Measurements from ENCODE around the gene COX8C. TPM values are rescaled to one million over a fixed set of nuclear protein-coding genes. Genes with fewer than 3 reads are reported as not detected.
A peak's percentile ranks its signal among the peaks of the same experiment; 100 is the strongest.

The COX8C gene
- total RNA-seq, 6 donors from 2014 or later: not detected

- Histone ChIP-seq H3K27ac (no peak overlapping the region), H3K27me3 (no peaks in the 10 kb centered on the region), H3K4me1 (peaks cover 21 to 46% (median 27%) of the 10 kb centered on the region in 4 donors), H3K4me3 (no peak overlapping the region), H3K9me3 (no peaks in the 10 kb centered on the region), H3K36me3 (no peaks in the 10 kb centered on the region)
- TF ChIP-seq EP300 (IDR thresholded peaks at IDR 0.05) (no peak), POLR2A (IDR thresholded peaks at IDR 0.05) (no peak), POLR2AphosphoS5 (IDR thresholded peaks at IDR 0.05) (no peak)
- TF ChIP-seq, protein P1, sequence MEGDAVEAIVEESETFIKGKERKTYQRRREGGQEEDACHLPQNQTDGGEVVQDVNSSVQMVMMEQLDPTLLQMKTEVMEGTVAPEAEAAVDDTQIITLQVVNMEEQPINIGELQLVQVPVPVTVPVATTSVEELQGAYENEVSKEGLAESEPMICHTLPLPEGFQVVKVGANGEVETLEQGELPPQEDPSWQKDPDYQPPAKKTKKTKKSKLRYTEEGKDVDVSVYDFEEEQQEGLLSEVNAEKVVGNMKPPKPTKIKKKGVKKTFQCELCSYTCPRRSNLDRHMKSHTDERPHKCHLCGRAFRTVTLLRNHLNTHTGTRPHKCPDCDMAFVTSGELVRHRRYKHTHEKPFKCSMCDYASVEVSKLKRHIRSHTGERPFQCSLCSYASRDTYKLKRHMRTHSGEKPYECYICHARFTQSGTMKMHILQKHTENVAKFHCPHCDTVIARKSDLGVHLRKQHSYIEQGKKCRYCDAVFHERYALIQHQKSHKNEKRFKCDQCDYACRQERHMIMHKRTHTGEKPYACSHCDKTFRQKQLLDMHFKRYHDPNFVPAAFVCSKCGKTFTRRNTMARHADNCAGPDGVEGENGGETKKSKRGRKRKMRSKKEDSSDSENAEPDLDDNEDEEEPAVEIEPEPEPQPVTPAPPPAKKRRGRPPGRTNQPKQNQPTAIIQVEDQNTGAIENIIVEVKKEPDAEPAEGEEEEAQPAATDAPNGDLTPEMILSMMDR (IDR thresholded peaks at IDR 0.05): no peak
- 90 to 94% methylated on average over 12 of the region's 12 CpGs for WGBS, 2 donors
- ATAC-seq (ENCODE audit: low FRiP score in 2 of 2) (no peak), DNase-seq (no peak)
These were observed 44.0 kb upstream of the COX8C start for GRCh38 chr14:93302688-93303581.

DNA sequence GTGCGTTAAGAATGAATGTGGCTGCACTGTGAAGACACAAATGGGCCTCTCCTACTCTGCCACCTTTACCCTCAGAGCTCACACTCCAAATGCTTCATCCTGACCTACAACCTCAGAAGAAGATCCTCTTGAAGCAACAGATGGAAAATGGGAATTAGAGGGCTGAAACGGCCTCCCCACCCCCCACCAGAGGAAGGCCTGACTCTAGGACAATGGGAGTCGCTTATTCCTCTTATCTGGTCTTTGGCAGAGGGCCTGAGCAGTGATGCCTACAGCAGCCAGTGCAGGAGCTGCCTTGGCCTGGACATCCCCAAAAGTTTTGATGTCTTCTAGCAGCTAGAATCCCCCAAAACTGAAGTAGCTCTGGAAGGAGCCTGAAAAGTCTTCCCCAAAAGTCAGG, 43.3 kb upstream of the COX8C start:
- no peak for DNase-seq
- H3K27ac ChIP-seq: no peak overlapping the region
- no peaks in the 10 kb centered on the region for H3K9me3 ChIP-seq
- 64 to 74% methylated on average over 3 of the region's 3 CpGs for WGBS, 2 donors
- H3K4me3 ChIP-seq: no peak overlapping the region
- H3K36me3 ChIP-seq: no peaks in the 10 kb centered on the region
- peaks cover 21 to 40% (median 27%) of the 10 kb centered on the region in 4 donors for H3K4me1 ChIP-seq
- TF ChIP-seq POLR2A (IDR thresholded peaks at IDR 0.05): no peak
- ATAC-seq (ENCODE audit: low FRiP score in 2 of 2): peak in 1 of 2 donors; percentile 54
- no peaks in the 10 kb centered on the region for H3K27me3 ChIP-seq

DNA sequence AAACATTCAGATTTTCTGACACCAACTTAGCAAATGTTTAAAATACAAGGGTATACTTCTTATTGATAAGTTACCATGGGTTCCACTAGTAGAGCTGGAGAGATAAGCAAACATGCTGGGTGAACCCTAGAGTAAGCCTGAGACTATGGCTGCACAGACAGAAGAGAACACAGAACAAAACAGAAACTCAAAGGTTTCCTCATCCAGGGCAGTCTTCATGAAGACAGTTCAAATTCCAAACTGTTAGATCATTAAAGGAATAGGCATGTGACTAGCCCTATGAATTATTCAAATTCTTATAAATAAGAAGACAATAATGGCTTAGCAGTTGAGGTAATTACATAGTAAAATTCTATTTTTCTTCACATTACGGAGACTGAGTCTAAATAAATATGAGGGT, 42.2 kb upstream of the COX8C start:
- TF ChIP-seq, protein P1 (IDR thresholded peaks at IDR 0.05): no peak
- no peak for TF ChIP-seq POLR2AphosphoS5 (IDR thresholded peaks at IDR 0.05)
- no peak for TF ChIP-seq EP300 (IDR thresholded peaks at IDR 0.05)
- TF ChIP-seq POLR2A (IDR thresholded peaks at IDR 0.05): no peak
- Histone ChIP-seq H3K4me3 (no peak overlapping the region), H3K27me3 (no peaks in the 10 kb centered on the region), H3K27ac (no peak overlapping the region), H3K36me3 (no peaks in the 10 kb centered on the region), H3K4me1 (peaks cover 14 to 33% (median 21%) of the 10 kb centered on the region in 4 donors), H3K9me3 (no peaks in the 10 kb centered on the region)
- DNase-seq: no peak
- 92 to 100% methylated on average over 1 of the region's 1 CpG for WGBS, 2 donors
- ATAC-seq (ENCODE audit: low FRiP score in 2 of 2): no peak

DNA sequence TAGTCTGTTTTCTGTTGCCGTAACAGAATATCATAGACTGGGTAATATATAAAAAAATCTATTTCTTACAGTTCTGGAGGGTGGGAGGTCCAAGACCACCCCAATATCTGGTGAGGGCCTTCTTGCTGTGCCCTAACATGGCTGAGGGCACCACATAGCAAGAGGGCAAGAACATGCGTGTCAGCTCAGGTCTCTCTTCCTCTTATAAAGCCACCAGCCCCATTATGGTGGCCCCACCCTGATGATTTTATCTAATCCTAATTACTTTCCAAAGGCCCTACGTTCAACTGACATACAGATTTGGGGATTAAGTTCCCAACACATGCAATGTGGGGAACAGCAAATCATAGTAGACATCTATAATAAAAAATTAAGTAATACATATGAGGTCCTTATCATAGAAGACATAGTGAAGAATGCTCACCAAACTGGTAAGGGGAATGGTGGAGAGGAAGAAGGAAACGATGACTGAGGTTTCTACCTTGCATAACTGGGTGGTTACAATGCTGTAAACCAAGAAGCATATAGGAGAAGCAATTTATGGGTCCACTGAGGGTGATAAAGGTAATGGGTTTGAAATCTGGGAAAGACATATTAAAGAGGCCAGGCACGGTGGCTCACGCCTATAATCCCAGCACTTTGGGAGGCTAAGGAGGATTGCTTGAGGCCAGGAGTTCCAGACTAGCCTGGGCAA, 41.1 kb upstream of the COX8C start:
- Histone ChIP-seq H3K27me3 (no peaks in the 10 kb centered on the region), H3K27ac (no peak overlapping the region), H3K4me1 (peaks cover 11 to 32% (median 22%) of the 10 kb centered on the region in 4 donors), H3K4me3 (no peak overlapping the region), H3K36me3 (no peaks in the 10 kb centered on the region), H3K9me3 (no peaks in the 10 kb centered on the region)
- TF ChIP-seq, protein P1 (IDR thresholded peaks at IDR 0.05): no peak
- TF ChIP-seq EP300 (IDR thresholded peaks at IDR 0.05) (no peak), POLR2A (IDR thresholded peaks at IDR 0.05) (no peak), POLR2AphosphoS5 (IDR thresholded peaks at IDR 0.05) (no peak)
- DNase-seq: no peak
- ATAC-seq (ENCODE audit: low FRiP score in 2 of 2): no peak
- 74 to 84% methylated on average over 6 of the region's 6 CpGs for WGBS, 2 donors

- Histone ChIP-seq H3K9me3 (no peaks in the 10 kb centered on the region), H3K4me1 (peaks cover 11 to 32% (median 22%) of the 10 kb centered on the region in 4 donors), H3K36me3 (no peaks in the 10 kb centered on the region), H3K27ac (no peak overlapping the region), H3K27me3 (no peaks in the 10 kb centered on the region), H3K4me3 (no peak overlapping the region)
- ATAC-seq (ENCODE audit: low FRiP score in 2 of 2): no peak
- TF ChIP-seq, protein P1 (IDR thresholded peaks at IDR 0.05): no peak
- TF ChIP-seq POLR2A (IDR thresholded peaks at IDR 0.05): no peak
- TF ChIP-seq EP300 (IDR thresholded peaks at IDR 0.05): no peak
- TF ChIP-seq POLR2AphosphoS5 (IDR thresholded peaks at IDR 0.05): no peak
- DNase-seq: no peak
These were observed 40.2 kb upstream of the COX8C start for GRCh38 chr14:93306812-93307211.

Measured in upper lobe of left lung (tissue), 6 donors.